HuH-7.5 (cell line): ENCODE results near the gene PKMYT1.

Experiments
- DNase-seq: peaks from one replicate; pipeline ENCODE4 v3.0.0; 2011; ENCODE audit warnings: low spot score

Gene PKMYT1

GRCh38 chr16:3017794-3018506 is 37.7 kb upstream of the PKMYT1 start, which contains the start of gene CLDN6:
Gene CLDN6 (minus strand): TSS chr16:3018183. CDS start chr16:3016021, 2,162 bp downstream.
- DNase-seq = peak; percentile 61

GRCh38 chr16:3017344-3017743 is 37.1 kb upstream of the PKMYT1 start:
- no peak for DNase-seq

- no peak for DNase-seq
These were observed 35.7 kb upstream of the PKMYT1 start for GRCh38 chr16:3015865-3016521.

- DNase-seq = no peak
These were observed 34.7 kb upstream of the PKMYT1 start for GRCh38 chr16:3014971-3015370.

- DNase-seq = no peak
These were observed 33.9 kb upstream of the PKMYT1 start for GRCh38 chr16:3013998-3014690.

GRCh38 chr16:3013491-3013951 is 33.3 kb upstream of the PKMYT1 start:
- DNase-seq = no peak

- no peak for DNase-seq
These were observed 32.7 kb upstream of the PKMYT1 start, which contains the start of gene CLDN9 for GRCh38 chr16:3012828-3013420. Gene CLDN9 (plus strand): TSS chr16:3012923. CDS start chr16:3013363, 440 bp downstream.

- no peak for DNase-seq
These were observed 32.0 kb upstream of the PKMYT1 start for GRCh38 chr16:3012246-3012645.

- DNase-seq = no peak
These were observed 30.3 kb upstream of the PKMYT1 start for GRCh38 chr16:3010510-3010909.

- DNase-seq = peak; percentile 66
These were observed 29.5 kb upstream of the PKMYT1 start for GRCh38 chr16:3009568-3010390.

GRCh38 chr16:3008690-3009037 is 28.4 kb upstream of the PKMYT1 start:
- DNase-seq = no peak

- DNase-seq = no peak
These were observed 27.9 kb upstream of the PKMYT1 start for GRCh38 chr16:3007957-3008689.

GRCh38 chr16:3007059-3007956 is 27.1 kb upstream of the PKMYT1 start:
- DNase-seq = no peak

- peak; percentile 43 for DNase-seq
These were observed 24.6 kb upstream of the PKMYT1 start for GRCh38 chr16:3004781-3005284.

- no peak for DNase-seq
These were observed 24.1 kb upstream of the PKMYT1 start for GRCh38 chr16:3004319-3004718.

GRCh38 chr16:3003582-3004270 is 23.5 kb upstream of the PKMYT1 start:
- DNase-seq = peak; percentile 97

GRCh38 chr16:3001316-3001715 is 21.1 kb upstream of the PKMYT1 start:
- no peak for DNase-seq

GRCh38 chr16:3000540-3000939 is 20.3 kb upstream of the PKMYT1 start:
- no peak for DNase-seq

- no peak for DNase-seq
These were observed 19.7 kb upstream of the PKMYT1 start for GRCh38 chr16:2999929-3000328.
